Measurements from ENCODE around the gene ALDH1L1. TPM values are rescaled to one million over a fixed set of nuclear protein-coding genes. Genes with fewer than 3 reads are reported as not detected.

Gene ALDH1L1
- polyA plus RNA-seq, 3 donors: not detected

DNA sequence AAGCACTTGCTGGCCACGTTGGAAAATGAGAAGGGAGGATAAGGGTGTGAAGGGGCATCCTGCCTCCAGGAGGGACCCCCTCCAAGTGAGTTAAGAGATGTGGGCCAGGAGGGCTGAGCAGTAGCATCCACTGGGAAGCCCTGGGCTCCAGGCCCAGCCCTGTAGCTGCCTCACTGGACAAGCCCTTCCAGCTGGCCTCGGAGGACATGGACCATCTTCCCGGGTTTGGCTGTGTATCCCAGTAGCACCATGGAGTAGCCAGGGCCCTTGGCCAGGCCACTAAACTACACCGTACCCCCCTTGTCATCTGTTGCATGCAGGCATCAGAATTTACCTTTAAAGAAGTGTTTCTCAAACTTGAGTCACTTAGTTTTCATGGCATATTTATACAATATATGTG lies 29.4 kb upstream of the ALDH1L1 start:
- Mint-ChIP-seq H3K27ac (no peak overlapping the region), H3K4me1 (peaks cover 10% of the 10 kb centered on the region), H3K36me3 (no peaks in the 10 kb centered on the region), H3K4me3 (no peak overlapping the region), H3K27me3 (ENCODE audit: low read depth in 3 of 3) (peaks cover 37 to 46% (median 41%) of the 10 kb centered on the region in 3 donors), H3K9me3 (peaks cover 3 to 18% (median 7%) of the 10 kb centered on the region in 7 donors)
- WGBS (ENCODE audit: insufficient coverage): 75% methylated on average over 3 of the region's 4 CpGs
- intact Hi-C loops (cut with micrococcal nuclease): no loop called here
- H3K79me2 ChIP-seq (ENCODE audit: insufficient read depth, low read length): no peaks in the 10 kb centered on the region
- H3K27ac ChIP-seq (ENCODE audit: low read depth in 1 of 2, low read length in 2 of 2): no peak overlapping the region
- no peak for DNase-seq
- no peak overlapping the region for H3K9ac ChIP-seq (ENCODE audit: insufficient read depth, low read length, poor library complexity, severe bottlenecking)
- H3K4me3 ChIP-seq (replicated peaks in 1 of 3; ENCODE audit: low read depth in 2 of 3, low read length in 3 of 3): no peak overlapping the region
- H3K27me3 ChIP-seq (ENCODE audit: control insufficient read depth in 2 of 2, insufficient read depth in 2 of 2, low read length in 2 of 2): peaks cover 27 to 43% of the 10 kb centered on the region in 2 donors
- peaks cover 3 to 6% of the 10 kb centered on the region in 2 donors for H3K4me1 ChIP-seq (ENCODE audit: control insufficient read depth in 1 of 2, insufficient read depth in 2 of 2, low read length in 2 of 2)
- H2AFZ ChIP-seq (ENCODE audit: insufficient read depth, low read depth, low read length, poor library complexity, severe bottlenecking): no peak overlapping the region
- no peaks in the 10 kb centered on the region for H3K36me3 ChIP-seq (replicated peaks in 1 of 2; ENCODE audit: control insufficient read depth in 1 of 2, insufficient read depth in 2 of 2, low read length in 2 of 2)
- peaks cover 4 to 8% of the 10 kb centered on the region in 2 donors for H3K9me3 ChIP-seq (replicated peaks in 1 of 2; ENCODE audit: control insufficient read depth in 1 of 2, insufficient read depth in 1 of 2, low read length in 2 of 2)
- H3K4me2 ChIP-seq (replicated peaks; ENCODE audit: extremely low read depth, low read length, poor library complexity, severe bottlenecking): no peak overlapping the region
- TF ChIP-seq, protein P1, sequence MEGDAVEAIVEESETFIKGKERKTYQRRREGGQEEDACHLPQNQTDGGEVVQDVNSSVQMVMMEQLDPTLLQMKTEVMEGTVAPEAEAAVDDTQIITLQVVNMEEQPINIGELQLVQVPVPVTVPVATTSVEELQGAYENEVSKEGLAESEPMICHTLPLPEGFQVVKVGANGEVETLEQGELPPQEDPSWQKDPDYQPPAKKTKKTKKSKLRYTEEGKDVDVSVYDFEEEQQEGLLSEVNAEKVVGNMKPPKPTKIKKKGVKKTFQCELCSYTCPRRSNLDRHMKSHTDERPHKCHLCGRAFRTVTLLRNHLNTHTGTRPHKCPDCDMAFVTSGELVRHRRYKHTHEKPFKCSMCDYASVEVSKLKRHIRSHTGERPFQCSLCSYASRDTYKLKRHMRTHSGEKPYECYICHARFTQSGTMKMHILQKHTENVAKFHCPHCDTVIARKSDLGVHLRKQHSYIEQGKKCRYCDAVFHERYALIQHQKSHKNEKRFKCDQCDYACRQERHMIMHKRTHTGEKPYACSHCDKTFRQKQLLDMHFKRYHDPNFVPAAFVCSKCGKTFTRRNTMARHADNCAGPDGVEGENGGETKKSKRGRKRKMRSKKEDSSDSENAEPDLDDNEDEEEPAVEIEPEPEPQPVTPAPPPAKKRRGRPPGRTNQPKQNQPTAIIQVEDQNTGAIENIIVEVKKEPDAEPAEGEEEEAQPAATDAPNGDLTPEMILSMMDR (IDR thresholded peaks at IDR 0.05): no peak
- H4K20me1 ChIP-seq (ENCODE audit: insufficient read depth, low read length): no peaks in the 10 kb centered on the region

DNA sequence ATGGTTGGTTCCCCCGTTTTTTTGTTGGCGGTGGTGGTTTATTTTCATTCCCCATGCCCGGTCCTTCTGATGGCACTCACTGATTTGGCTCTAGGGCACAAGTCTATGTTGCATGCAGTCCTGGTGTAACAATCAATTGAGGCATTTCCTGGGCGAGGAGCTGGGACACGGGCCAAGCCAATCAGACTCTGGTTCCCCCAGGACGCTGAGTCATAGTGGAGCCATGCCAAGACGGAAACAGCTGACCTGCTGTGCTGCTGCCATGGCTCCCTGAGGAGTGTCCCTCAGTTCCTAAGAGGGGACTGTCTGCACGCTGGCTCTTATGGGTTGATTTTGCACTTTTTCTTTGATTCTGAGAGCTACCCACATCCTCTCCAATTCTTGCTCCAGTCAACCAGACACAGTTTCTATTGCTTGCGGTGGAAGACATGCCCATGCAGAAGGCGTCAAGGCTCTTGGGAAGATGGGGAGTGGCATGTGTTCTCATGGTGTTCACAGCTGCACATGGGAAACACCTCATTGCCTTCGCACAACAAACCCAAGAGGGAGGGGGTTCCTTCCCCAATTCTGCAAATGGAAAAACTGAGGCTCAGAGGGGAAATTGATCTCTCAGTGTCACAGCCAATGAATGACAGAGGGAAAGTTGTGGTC lies 28.3 kb upstream of the ALDH1L1 start:
- no peak overlapping the region for H3K27ac Mint-ChIP-seq
- peaks cover 10% of the 10 kb centered on the region for H3K4me1 Mint-ChIP-seq
- Histone ChIP-seq H3K36me3 (replicated peaks in 1 of 2; ENCODE audit: control insufficient read depth in 1 of 2, insufficient read depth in 2 of 2, low read length in 2 of 2) (no peaks in the 10 kb centered on the region), H2AFZ (ENCODE audit: insufficient read depth, low read depth, low read length, poor library complexity, severe bottlenecking) (no peak overlapping the region), H3K27me3 (ENCODE audit: control insufficient read depth in 2 of 2, insufficient read depth in 2 of 2, low read length in 2 of 2) (peaks cover 17 to 33% of the 10 kb centered on the region in 2 donors), H3K4me1 (ENCODE audit: control insufficient read depth in 1 of 2, insufficient read depth in 2 of 2, low read length in 2 of 2) (peaks cover 3 to 6% of the 10 kb centered on the region in 2 donors), H3K4me2 (replicated peaks; ENCODE audit: extremely low read depth, low read length, poor library complexity, severe bottlenecking) (no peak overlapping the region), H3K79me2 (ENCODE audit: insufficient read depth, low read length) (no peaks in the 10 kb centered on the region), H3K9me3 (replicated peaks in 1 of 2; ENCODE audit: control insufficient read depth in 1 of 2, insufficient read depth in 1 of 2, low read length in 2 of 2) (peaks cover 4 to 8% of the 10 kb centered on the region in 2 donors), H3K4me3 (replicated peaks in 1 of 3; ENCODE audit: low read depth in 2 of 3, low read length in 3 of 3) (no peak overlapping the region), H4K20me1 (ENCODE audit: insufficient read depth, low read length) (no peaks in the 10 kb centered on the region), H3K27ac (ENCODE audit: low read depth in 1 of 2, low read length in 2 of 2) (no peak overlapping the region), H3K9ac (ENCODE audit: insufficient read depth, low read length, poor library complexity, severe bottlenecking) (no peak overlapping the region)
- peak in 1 of 3 donors; percentile 16 for DNase-seq
- no peaks in the 10 kb centered on the region for H3K36me3 Mint-ChIP-seq
- peaks cover 3 to 15% (median 7%) of the 10 kb centered on the region in 7 donors for H3K9me3 Mint-ChIP-seq
- H3K4me3 Mint-ChIP-seq: no peak overlapping the region
- peaks cover 28 to 39% (median 31%) of the 10 kb centered on the region in 3 donors for H3K27me3 Mint-ChIP-seq (ENCODE audit: low read depth in 3 of 3)
- intact Hi-C loops (cut with micrococcal nuclease): no loop called here
- WGBS (ENCODE audit: insufficient coverage): 46% methylated on average over 8 of the region's 11 CpGs
- TF ChIP-seq, protein P1 (IDR thresholded peaks at IDR 0.05): no peak
